Measurements from ENCODE around the gene ZKSCAN1.

DNA sequence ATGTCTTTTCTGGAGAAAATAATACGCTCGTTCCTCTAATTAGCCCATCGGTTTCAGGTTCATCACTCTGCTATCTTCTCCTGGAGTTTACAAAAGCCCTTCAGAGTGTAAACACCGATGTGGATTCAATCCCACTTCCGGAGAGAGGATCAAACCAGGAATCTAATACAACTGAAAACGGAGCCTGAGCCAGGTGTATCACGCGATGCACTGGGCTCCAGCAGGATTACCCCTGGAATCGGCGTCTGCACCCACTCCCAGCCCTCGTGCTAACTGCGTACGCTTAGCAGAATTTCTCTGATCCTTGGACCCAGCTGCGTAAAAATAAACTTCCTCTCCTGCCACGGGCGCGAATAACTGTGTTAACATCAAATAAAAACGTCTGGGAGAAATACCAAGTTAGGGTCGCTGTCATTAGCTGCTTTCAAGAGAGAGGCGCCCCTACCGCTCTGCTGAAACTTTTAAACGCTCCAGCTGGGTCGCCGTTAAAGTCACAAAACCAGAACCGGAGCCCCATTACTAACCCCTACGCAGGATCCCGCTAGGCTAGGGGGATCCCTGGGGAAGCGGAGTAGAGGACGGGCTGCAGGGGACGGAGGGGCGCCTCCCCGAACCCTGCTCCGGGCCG is 65.6 kb downstream of the ZKSCAN1 start:
- TF ChIP-seq, protein P1, sequence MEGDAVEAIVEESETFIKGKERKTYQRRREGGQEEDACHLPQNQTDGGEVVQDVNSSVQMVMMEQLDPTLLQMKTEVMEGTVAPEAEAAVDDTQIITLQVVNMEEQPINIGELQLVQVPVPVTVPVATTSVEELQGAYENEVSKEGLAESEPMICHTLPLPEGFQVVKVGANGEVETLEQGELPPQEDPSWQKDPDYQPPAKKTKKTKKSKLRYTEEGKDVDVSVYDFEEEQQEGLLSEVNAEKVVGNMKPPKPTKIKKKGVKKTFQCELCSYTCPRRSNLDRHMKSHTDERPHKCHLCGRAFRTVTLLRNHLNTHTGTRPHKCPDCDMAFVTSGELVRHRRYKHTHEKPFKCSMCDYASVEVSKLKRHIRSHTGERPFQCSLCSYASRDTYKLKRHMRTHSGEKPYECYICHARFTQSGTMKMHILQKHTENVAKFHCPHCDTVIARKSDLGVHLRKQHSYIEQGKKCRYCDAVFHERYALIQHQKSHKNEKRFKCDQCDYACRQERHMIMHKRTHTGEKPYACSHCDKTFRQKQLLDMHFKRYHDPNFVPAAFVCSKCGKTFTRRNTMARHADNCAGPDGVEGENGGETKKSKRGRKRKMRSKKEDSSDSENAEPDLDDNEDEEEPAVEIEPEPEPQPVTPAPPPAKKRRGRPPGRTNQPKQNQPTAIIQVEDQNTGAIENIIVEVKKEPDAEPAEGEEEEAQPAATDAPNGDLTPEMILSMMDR (IDR thresholded peaks at IDR 0.05; ENCODE audit: insufficient read depth, low read length): no peak
- TF ChIP-seq, protein P2, sequence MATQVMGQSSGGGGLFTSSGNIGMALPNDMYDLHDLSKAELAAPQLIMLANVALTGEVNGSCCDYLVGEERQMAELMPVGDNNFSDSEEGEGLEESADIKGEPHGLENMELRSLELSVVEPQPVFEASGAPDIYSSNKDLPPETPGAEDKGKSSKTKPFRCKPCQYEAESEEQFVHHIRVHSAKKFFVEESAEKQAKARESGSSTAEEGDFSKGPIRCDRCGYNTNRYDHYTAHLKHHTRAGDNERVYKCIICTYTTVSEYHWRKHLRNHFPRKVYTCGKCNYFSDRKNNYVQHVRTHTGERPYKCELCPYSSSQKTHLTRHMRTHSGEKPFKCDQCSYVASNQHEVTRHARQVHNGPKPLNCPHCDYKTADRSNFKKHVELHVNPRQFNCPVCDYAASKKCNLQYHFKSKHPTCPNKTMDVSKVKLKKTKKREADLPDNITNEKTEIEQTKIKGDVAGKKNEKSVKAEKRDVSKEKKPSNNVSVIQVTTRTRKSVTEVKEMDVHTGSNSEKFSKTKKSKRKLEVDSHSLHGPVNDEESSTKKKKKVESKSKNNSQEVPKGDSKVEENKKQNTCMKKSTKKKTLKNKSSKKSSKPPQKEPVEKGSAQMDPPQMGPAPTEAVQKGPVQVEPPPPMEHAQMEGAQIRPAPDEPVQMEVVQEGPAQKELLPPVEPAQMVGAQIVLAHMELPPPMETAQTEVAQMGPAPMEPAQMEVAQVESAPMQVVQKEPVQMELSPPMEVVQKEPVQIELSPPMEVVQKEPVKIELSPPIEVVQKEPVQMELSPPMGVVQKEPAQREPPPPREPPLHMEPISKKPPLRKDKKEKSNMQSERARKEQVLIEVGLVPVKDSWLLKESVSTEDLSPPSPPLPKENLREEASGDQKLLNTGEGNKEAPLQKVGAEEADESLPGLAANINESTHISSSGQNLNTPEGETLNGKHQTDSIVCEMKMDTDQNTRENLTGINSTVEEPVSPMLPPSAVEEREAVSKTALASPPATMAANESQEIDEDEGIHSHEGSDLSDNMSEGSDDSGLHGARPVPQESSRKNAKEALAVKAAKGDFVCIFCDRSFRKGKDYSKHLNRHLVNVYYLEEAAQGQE (IDR thresholded peaks at IDR 0.05; ENCODE audit: insufficient replicate concordance, low read depth): no peak
- TF ChIP-seq POLR2AphosphoS5 (IDR thresholded peaks at IDR 0.05; ENCODE audit: low read depth) (no peak), SPI1 (IDR thresholded peaks at IDR 0.05; ENCODE audit: borderline replicate concordance, low read depth) (no peak), GABPA (IDR thresholded peaks at IDR 0.05; ENCODE audit: low read depth) (no peak)
